ENCODE data around the gene LRRC25.
"Not testable (repeated sequence)": the region's sequence is repeated elsewhere in the genome, so short reads cannot be mapped to it uniquely, and the experiment has no call there.

LRRC25 gene

DNA sequence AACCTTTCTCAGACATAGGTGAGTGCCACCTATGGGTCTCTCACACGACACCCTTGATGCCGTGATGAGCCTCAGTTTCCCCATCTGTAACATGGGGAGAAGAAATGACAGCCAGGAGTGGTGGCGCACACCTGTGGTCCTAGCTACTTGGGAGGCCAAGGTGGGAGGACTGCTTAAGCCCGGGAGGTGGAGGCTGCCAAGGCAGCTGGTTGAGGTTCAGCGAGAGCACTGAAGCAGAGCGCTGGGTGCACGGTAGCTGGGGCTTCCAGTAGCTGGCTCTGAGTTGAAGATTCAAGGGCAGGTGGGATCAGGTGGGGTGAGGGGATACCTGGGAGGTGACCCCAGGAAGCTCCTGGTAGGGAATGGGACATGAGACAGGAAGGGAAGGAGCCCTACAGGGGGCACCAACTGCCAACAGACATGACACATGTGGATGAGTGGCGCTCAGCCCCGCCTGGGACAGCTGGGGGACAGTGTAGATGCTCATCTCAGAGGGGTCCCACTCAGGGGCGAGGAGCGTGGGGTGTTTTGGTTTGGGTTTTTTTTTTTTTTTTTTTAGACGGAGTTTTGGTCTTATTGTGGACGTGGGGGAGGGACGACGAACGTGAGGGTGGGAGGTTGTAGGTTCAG lies 15.3 kb upstream of the LRRC25 start:
- TF ChIP-seq CTCF (IDR thresholded peaks at IDR 0.05; ENCODE audit: low read depth, low read length), result no peak
- no peak for DNase-seq (ENCODE audit: low read depth in 2 of 2)
- no peak overlapping the region for H3K4me3 ChIP-seq (replicated peaks in 1 of 2; ENCODE audit: low read depth in 2 of 2, low read length in 2 of 2)

GRCh38 chr19:18408053-18408476 lies 10.6 kb upstream of the LRRC25 start:
- peak; percentile 46 for TF ChIP-seq CTCF (IDR thresholded peaks at IDR 0.05; ENCODE audit: low read depth, low read length)
- no peak overlapping the region for H3K4me3 ChIP-seq (replicated peaks in 1 of 2; ENCODE audit: low read depth in 2 of 2, low read length in 2 of 2)
- DNase-seq (ENCODE audit: low read depth in 2 of 2), result no peak

GRCh38 chr19:18406749-18407148 lies 9.3 kb upstream of the LRRC25 start:
- TF ChIP-seq CTCF (IDR thresholded peaks at IDR 0.05; ENCODE audit: low read depth, low read length), result no peak
- no peak overlapping the region for H3K4me3 ChIP-seq (replicated peaks in 1 of 2; ENCODE audit: low read depth in 2 of 2, low read length in 2 of 2)
- no peak for DNase-seq (ENCODE audit: low read depth in 2 of 2)

DNA sequence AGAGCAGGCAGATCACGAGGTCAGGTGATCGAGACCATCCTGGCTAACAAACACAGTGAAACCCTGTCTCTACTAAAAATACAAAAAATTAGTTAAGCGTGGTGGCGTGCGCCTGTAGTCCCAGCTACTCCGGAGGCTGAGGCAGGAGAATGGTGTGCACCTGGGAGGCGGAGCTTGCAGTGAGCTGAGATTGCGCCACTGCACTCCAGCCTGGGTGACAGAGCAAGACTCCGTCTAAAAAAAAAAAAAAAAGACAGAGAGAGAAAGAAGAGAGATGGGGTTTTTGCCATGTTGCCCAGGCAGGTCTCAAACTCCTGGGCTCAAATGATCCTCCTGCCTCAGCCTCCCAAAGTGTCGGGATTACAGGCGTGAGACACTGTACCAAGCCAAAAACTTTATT lies 8.3 kb upstream of the LRRC25 start:
- DNase-seq (ENCODE audit: low read depth in 2 of 2); H3K4me3 ChIP-seq (replicated peaks in 1 of 2; ENCODE audit: low read depth in 2 of 2, low read length in 2 of 2): not testable (repeated sequence)

DNA sequence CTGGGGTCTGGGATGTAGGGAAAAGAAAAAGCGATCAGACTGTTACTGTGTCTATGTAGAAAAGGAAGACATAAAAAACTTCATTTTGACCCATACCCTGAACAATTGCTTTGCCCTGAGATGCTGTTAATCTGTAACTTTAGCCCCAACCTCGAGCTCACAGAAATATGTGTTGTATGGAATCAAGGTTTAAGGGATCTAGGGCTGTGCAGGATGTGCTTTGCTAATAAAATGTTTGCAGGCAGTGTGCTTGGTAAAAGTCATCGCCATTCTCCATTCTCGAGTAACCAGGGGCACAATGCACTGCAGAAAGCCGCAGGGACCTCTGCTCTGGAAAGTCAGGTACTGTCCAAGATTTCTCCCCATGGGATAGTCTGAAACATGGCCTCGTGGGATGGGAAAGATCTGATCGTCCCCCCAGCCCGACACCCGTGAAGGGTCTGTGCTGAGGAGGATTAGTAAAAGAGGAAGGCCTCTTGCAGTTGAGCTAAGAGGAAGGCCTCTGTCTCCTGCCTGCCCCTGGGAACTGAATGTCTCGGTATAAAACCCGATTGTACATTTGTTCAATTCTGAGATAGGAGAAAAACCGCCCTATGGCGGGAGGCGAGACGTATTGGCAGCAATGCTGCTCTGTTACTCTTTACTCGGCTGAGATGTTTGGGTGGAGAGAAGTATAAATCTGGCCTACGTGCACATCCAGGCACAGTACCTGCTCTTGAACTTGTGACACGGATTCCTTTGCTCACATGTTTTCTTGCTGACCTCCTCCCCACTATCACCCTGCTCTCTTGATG lies 5.2 kb upstream of the LRRC25 start:
- DNase-seq (ENCODE audit: low read depth in 2 of 2); H3K4me3 ChIP-seq (replicated peaks in 1 of 2; ENCODE audit: low read depth in 2 of 2, low read length in 2 of 2): not testable (repeated sequence)

GRCh38 chr19:18401580-18402112 lies 4.2 kb upstream of the LRRC25 start:
- H3K4me3 ChIP-seq (replicated peaks in 1 of 2; ENCODE audit: low read depth in 2 of 2, low read length in 2 of 2), result no peak overlapping the region
- peak; percentile 76 to 85 for DNase-seq (ENCODE audit: low read depth in 2 of 2)
- peak; percentile 56 for TF ChIP-seq CTCF (IDR thresholded peaks at IDR 0.05; ENCODE audit: low read depth, low read length)

DNA sequence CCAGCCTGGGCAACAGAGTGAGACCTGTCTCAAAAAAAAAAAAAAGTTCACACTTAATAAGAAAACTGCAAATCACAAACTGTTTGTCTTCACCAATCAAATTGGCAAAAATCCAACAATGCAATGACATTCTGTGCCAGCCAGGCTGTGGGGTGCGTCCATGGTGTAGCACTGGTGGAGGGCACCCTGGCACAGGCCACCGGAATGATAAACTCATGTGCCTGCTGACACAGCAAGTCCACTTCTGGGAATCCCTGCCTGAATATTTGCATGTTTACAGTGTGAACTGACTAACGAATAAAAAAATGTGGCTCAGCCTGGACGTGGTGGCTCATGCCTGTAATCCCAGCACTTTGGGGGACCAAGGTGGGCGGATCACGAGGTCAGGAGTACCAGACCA lies 1.6 kb upstream of the LRRC25 start:
- no peak for TF ChIP-seq CTCF (IDR thresholded peaks at IDR 0.05; ENCODE audit: low read depth, low read length)
- no peak overlapping the region for H3K4me3 ChIP-seq (replicated peaks in 1 of 2; ENCODE audit: low read depth in 2 of 2, low read length in 2 of 2)
- DNase-seq (ENCODE audit: low read depth in 2 of 2), result peak; percentile 58 to 69

All from cardiac fibroblast (primary cell).